Measurements from ENCODE around the gene PLA2G2C. TPM values are rescaled to one million over a fixed set of nuclear protein-coding genes. Genes with fewer than 3 reads are reported as not detected.

Gene PLA2G2C
- total and polyA plus RNA-seq, 2 donors (not counting 1 experiment from before 2014, with no cell fraction given): 0.03 TPM; not detected in 1

DNA sequence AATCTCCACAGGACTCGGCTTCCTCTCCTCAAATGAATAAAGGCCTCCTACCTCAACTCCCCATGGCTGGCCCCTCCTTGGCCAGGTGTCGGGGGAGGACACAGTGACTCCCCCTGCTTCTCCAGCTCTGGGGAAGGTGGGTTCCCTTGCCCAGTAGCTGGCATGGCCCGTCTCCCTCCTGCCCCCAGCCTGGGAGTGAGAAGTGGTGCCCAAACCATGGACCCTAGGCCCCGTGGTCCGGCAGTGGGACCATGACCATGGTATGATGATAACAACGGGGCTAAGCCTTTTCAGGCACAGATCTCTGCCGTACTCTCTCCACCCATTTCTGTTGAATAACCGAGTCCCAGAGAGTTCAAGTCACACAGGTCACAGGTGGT lies 36.0 kb downstream of the PLA2G2C start:
- Mint-ChIP-seq H3K27ac (no peak overlapping the region), H3K27me3 (no peaks in the 10 kb centered on the region), H3K4me3 (no peak overlapping the region), H3K9me3 (ENCODE audit: insufficient read depth) (no peaks in the 10 kb centered on the region), H3K4me1 (peaks cover 20% of the 10 kb centered on the region)
- H4K20me1 ChIP-seq (ENCODE audit: control insufficient read depth, insufficient read depth, low read length, poor library complexity, severe bottlenecking): no peaks in the 10 kb centered on the region
- no peaks in the 10 kb centered on the region for H3K36me3 ChIP-seq (replicated peaks in 1 of 2; ENCODE audit: control extremely low read depth in 1 of 2, control insufficient read depth in 1 of 2, extremely low read depth in 1 of 2, insufficient read depth in 2 of 2, low read length in 1 of 2)
- peaks cover 5 to 15% of the 10 kb centered on the region in 2 donors for H3K4me1 ChIP-seq (ENCODE audit: control insufficient read depth in 2 of 2, insufficient read depth in 2 of 2, low read length in 2 of 2)
- CTCF ChIA-PET: interaction anchor here (1.5 to 6.4 kb wide), 6 partner anchors 44 to 343 kb away, joined by 5 to 126 read pairs (median 58); no protein-coding TSS in a partner anchor
- no peak overlapping the region for H3K9ac ChIP-seq (ENCODE audit: low read length)
- 93% methylated on average over 7 of the region's 8 CpGs for WGBS (ENCODE audit: insufficient coverage)
- POLR2A ChIA-PET: interaction anchor here (0.7 kb wide), 1 partner anchor 237 kb away, joined by 5 read pairs; no protein-coding TSS in a partner anchor
- no peaks in the 10 kb centered on the region for H3K27me3 ChIP-seq (replicated peaks in 1 of 4; ENCODE audit: control extremely low read depth in 1 of 4, control insufficient read depth in 3 of 4, insufficient read depth in 4 of 4, low read length in 3 of 4)
- TF ChIP-seq EZH2 (IDR thresholded peaks at IDR 0.05; ENCODE audit: borderline replicate concordance, insufficient read depth, low read depth, low read length, poor library complexity, severe bottlenecking) (no peak), CTCF (IDR thresholded peaks at IDR 0.05) (no peak)
- no peak overlapping the region for H3K27ac ChIP-seq (ENCODE audit: low read length in 2 of 2)
- no peaks in the 10 kb centered on the region for H3K79me2 ChIP-seq (ENCODE audit: control insufficient read depth, insufficient read depth, low read length)
- no peak overlapping the region for H2AFZ ChIP-seq (ENCODE audit: insufficient read depth, low read depth, low read length, poor library complexity, severe bottlenecking)
- H3K4me3 ChIP-seq (ENCODE audit: control extremely low read depth in 1 of 5, extremely low read depth in 1 of 5, insufficient read depth in 1 of 5, low read depth in 2 of 5, low read length in 4 of 5): no peak overlapping the region
- no peak for DNase-seq
- intact Hi-C loops (cut with micrococcal nuclease): no loop called here
- no peak for ATAC-seq (ENCODE audit: low read depth)
- H3K9me3 ChIP-seq (ENCODE audit: control extremely low read depth in 1 of 3, control insufficient read depth in 2 of 3, insufficient read depth in 1 of 3, low read length in 2 of 3): no peaks in the 10 kb centered on the region
- H3K4me2 ChIP-seq (replicated peaks; ENCODE audit: low read depth, low read length, poor library complexity, severe bottlenecking): no peak overlapping the region

DNA sequence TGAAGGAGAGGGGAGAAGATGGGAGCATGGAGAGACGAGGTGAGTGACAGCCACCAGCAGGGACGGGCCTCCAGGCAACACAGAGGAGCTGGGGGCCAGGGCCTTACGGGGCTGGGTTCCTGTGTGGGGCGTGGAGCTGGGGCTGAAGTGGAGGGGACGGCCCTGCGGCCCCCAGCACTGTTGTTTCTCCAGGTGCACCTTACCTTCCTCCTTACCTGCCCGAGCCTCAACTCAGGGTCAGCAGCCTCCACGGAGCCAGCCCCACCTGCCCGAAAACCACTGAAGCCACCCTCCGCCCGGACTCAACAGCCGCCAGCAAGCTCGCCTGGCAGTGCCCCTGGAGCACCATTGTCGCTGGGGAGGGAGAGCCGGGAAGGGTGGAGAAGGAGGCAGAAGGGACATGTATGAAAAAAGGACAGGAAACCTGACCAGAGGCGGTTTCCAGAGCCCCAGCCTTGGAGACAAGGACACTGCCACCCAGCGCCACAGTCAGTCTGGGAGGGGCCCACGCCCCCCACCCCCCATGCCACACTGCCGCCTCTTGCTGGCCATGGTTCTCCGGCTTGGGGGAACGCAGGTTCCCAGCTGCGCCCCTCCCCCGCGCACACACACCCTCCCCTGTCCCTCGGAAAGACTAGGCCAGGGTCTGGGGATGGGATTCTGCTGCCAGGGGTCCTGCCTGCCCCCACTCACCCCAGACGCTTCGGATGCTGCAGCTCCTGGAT lies 36.6 kb downstream of the PLA2G2C start:
- H3K9ac ChIP-seq (ENCODE audit: low read length): no peak overlapping the region
- no peaks in the 10 kb centered on the region for H3K9me3 Mint-ChIP-seq (ENCODE audit: insufficient read depth)
- intact Hi-C loops (cut with micrococcal nuclease): no loop called here
- no peak overlapping the region for H3K27ac Mint-ChIP-seq
- peaks cover 19% of the 10 kb centered on the region for H3K4me1 Mint-ChIP-seq
- no peaks in the 10 kb centered on the region for H3K36me3 ChIP-seq (replicated peaks in 1 of 2; ENCODE audit: control extremely low read depth in 1 of 2, control insufficient read depth in 1 of 2, extremely low read depth in 1 of 2, insufficient read depth in 2 of 2, low read length in 1 of 2)
- H3K9me3 ChIP-seq (ENCODE audit: control extremely low read depth in 1 of 3, control insufficient read depth in 2 of 3, insufficient read depth in 1 of 3, low read length in 2 of 3): no peaks in the 10 kb centered on the region
- no peaks in the 10 kb centered on the region for H3K27me3 Mint-ChIP-seq
- H3K27me3 ChIP-seq (replicated peaks in 1 of 4; ENCODE audit: control extremely low read depth in 1 of 4, control insufficient read depth in 3 of 4, insufficient read depth in 4 of 4, low read length in 3 of 4): no peaks in the 10 kb centered on the region
- POLR2A ChIA-PET: interaction anchor here (0.7 kb wide), 1 partner anchor 236 kb away, joined by 5 read pairs; no protein-coding TSS in a partner anchor
- no peak overlapping the region for H3K4me3 Mint-ChIP-seq
- no peak overlapping the region for H3K4me2 ChIP-seq (replicated peaks; ENCODE audit: low read depth, low read length, poor library complexity, severe bottlenecking)
- H2AFZ ChIP-seq (ENCODE audit: insufficient read depth, low read depth, low read length, poor library complexity, severe bottlenecking): no peak overlapping the region
- WGBS (ENCODE audit: insufficient coverage): 88% methylated on average over 21 of the region's 27 CpGs
- CTCF ChIA-PET: interaction anchor here (4.3 to 6.4 kb wide), 3 partner anchors 49 to 231 kb away, joined by 58 to 126 read pairs (median 105); no protein-coding TSS in a partner anchor
- no peak for DNase-seq
- no peaks in the 10 kb centered on the region for H3K79me2 ChIP-seq (ENCODE audit: control insufficient read depth, insufficient read depth, low read length)
- TF ChIP-seq EZH2 (IDR thresholded peaks at IDR 0.05; ENCODE audit: borderline replicate concordance, insufficient read depth, low read depth, low read length, poor library complexity, severe bottlenecking) (no peak), CTCF (IDR thresholded peaks at IDR 0.05) (no peak)
- no peak overlapping the region for H3K27ac ChIP-seq (ENCODE audit: low read length in 2 of 2)
- no peaks in the 10 kb centered on the region for H4K20me1 ChIP-seq (ENCODE audit: control insufficient read depth, insufficient read depth, low read length, poor library complexity, severe bottlenecking)
- no peak overlapping the region for H3K4me3 ChIP-seq (ENCODE audit: control extremely low read depth in 1 of 5, extremely low read depth in 1 of 5, insufficient read depth in 1 of 5, low read depth in 2 of 5, low read length in 4 of 5)
- no peak for ATAC-seq (ENCODE audit: low read depth)
- H3K4me1 ChIP-seq (ENCODE audit: control insufficient read depth in 2 of 2, insufficient read depth in 2 of 2, low read length in 2 of 2): peaks cover 5 to 15% of the 10 kb centered on the region in 2 donors

All from B cell (primary cell).